ENCODE results near the gene RNF167.

Gene RNF167

GRCh38 chr17:4945176-4945943, 5.3 kb downstream of the RNF167 start:
- TF ChIP-seq, protein P1, sequence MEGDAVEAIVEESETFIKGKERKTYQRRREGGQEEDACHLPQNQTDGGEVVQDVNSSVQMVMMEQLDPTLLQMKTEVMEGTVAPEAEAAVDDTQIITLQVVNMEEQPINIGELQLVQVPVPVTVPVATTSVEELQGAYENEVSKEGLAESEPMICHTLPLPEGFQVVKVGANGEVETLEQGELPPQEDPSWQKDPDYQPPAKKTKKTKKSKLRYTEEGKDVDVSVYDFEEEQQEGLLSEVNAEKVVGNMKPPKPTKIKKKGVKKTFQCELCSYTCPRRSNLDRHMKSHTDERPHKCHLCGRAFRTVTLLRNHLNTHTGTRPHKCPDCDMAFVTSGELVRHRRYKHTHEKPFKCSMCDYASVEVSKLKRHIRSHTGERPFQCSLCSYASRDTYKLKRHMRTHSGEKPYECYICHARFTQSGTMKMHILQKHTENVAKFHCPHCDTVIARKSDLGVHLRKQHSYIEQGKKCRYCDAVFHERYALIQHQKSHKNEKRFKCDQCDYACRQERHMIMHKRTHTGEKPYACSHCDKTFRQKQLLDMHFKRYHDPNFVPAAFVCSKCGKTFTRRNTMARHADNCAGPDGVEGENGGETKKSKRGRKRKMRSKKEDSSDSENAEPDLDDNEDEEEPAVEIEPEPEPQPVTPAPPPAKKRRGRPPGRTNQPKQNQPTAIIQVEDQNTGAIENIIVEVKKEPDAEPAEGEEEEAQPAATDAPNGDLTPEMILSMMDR (IDR thresholded peaks at IDR 0.05) = no peak

DNA sequence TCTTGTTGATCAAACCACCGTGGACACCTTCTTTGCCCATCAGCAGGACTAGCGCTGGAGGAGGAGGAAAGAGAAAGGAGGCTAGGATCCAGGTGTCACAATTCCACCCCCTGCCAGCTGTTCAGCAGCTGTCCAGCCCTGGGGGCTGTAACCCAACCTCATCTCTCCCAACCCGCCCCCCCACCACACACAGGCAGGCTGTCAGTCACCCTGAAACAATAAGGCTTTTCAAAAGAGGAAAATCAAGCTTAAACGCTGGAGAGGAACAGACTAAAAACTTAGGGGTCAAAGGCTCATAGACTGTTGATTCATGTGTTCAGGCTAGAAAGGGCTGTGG, 5.8 kb downstream of the RNF167 start:
- TF ChIP-seq, protein P1 (IDR thresholded peaks at IDR 0.05) = no peak

- TF ChIP-seq, protein P1 (IDR thresholded peaks at IDR 0.05) = no peak
These were observed 6.4 kb downstream of the RNF167 start for GRCh38 chr17:4946312-4946976.

DNA sequence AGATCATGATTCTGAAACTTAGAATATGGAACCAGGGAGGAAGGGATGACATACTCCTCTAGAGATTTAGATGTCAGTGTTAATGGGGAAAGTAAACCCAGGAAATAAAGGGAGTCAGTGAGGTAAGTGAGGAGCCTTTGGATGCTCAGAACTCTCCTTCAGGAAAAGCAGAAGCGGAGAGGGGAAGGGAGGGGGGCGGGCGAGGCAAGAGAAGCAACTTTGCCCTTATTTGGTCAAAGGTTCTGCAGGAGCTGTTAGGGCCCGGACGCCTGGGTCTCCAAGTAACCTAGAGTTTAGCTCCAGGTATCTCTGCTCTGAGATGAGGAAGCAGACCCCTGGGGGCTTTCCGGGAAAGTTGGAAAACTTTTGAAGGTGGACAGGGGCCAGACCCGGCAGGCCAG, 6.9 kb downstream of the RNF167 start:
- TF ChIP-seq, protein P1 (IDR thresholded peaks at IDR 0.05) = no peak

- TF ChIP-seq, protein P1 (IDR thresholded peaks at IDR 0.05) = no peak
These were observed 7.5 kb downstream of the RNF167 start for GRCh38 chr17:4947411-4948165.

DNA sequence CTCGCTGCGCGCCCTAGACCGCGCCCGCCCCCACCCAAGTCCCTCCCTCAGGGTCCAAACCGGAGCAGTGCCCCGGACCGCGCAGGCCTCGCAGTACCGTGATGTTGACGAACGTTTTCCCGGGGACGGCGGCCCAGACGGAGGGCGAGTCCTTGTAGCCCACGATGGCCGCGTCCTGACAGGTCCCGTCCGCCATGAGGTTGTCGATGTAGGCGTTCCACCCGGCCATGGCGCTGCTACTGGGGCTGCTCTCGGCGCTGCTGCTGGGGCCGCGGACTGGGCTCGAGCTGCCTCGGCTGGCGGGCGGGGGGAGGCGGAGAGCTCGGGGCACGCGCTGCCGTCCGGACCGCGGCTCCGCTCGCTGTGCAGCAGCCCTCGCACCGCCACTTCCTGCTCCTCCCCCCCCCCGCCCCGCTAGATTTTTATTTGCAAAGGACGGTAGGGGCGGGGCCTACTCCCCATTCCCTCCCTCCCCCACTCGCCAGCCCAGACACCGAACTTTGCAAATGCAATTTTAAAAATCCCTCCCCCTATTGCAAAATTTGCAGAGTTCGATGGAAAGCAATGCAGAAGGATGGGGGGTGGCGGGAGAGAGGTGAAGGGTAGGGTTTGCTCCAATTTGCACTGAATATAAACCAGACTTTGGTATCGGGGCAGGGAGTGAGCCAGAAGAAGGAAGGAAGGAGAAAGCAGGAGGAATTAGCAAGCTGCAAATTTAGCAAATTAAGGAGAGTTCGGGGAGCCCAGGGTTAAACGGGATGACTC, 8.3 kb downstream of the RNF167 start, which contains the start of gene PFN1:
PFN1 (minus strand) TSS at position 365 of the 765 bp plus-strand sequence; CDS start at position 229, 136 bp downstream.
- TF ChIP-seq, protein P1 (IDR thresholded peaks at IDR 0.05) = no peak

DNA sequence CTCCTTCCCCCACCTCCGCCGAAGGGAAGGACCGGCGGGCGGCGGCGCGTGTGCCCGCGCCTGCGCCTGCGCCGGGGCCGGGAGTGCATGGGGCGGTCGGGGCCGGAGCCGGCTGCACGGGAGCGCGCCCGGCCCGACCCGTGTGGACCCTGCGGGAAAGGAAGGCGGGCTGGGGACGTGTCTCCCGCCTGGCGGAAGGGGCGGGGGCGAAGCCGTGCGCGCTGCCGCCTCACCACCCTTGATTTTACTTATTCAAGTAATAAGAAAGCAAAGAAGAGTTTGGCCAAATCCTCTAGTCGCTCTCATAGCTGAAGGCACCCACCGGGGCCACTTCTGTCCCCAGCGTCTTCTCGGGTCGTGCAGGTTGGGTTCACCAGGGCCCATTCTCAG, 8.9 kb downstream of the RNF167 start:
- TF ChIP-seq, protein P1 (IDR thresholded peaks at IDR 0.05) = no peak

Measured in LNCAP (cell line).